Testis (tissue), 3 donors: Measurements from ENCODE around the gene ALAS1. TPM values are rescaled to one million over a fixed set of nuclear protein-coding genes. Genes with fewer than 3 reads are reported as not detected.

Experiments used
- DNase-seq: peaks from one replicate; pipeline ENCODE4 v3.0.0-alpha.2; 2019
- H3K27ac ChIP-seq, 2 donors: fragments of 200-600 bp; sonication (generic); one replicate each; pipeline ENCODE4 v1.5.1; 2019
- H3K27me3 ChIP-seq: fragments of 200-600 bp; sonication (generic); one replicate; pipeline ENCODE4 v1.5.1; 2019
- H3K36me3 ChIP-seq: fragments of 200-600 bp; sonication (generic); one replicate; pipeline ENCODE4 v1.5.1; 2017; ENCODE audit warnings: low read depth; ENCODE audit errors: missing control alignments
- H3K4me1 ChIP-seq: fragments of 200-600 bp; sonication (generic); one replicate; pipeline ENCODE4 v1.5.1; 2019
- H3K4me3 ChIP-seq, 2 donors: fragments of 200-600 bp; sonication (generic); one replicate each; pipeline ENCODE4 v1.5.1; 2017 to 2019
- H3K9me3 ChIP-seq: fragments of 200-600 bp; sonication (generic); one replicate; pipeline ENCODE4 v1.5.1; 2017
- CTCF ChIP-seq, 3 experiments: fragments of 450-650 bp in 2 of 3; fragments of 200-600 bp in 1 of 3; sonication (generic) in 1 of 3; IDR thresholded peaks; one replicate each; pipeline ENCODE4 v1.5.1; 2016 to 2019; ENCODE audit warnings: antibody characterized with exemption in 3 of 3, mild to moderate bottlenecking in 2 of 3, moderate library complexity in 1 of 3
- POLR2A ChIP-seq: fragments of 450-650 bp; IDR thresholded peaks from one replicate; pipeline ENCODE4 v1.6.1; 2017; ENCODE audit warnings: antibody characterized with exemption, mild to moderate bottlenecking, moderate library complexity
- WGBS, 2 donors: methylation state at CpG; one replicate each; pipeline ENCODE4 v1.1.5; 2018; 5-methylcytosine and 5-hydroxymethylcytosine counted together
- intact Hi-C: fragments of 100-400 bp; cut with DNase I; formaldehyde crosslinking; loops from one replicate; pipeline ENCODE4 v1.15.1; 2023; ENCODE audit warnings: low total_unique reads
- polyA plus RNA-seq: library from polyadenylated mRNA; stranded (reverse); fragments of 350-450 nt; fragmentation: Illumina TruSeq; extraction: RNeasy Lipid Tissue Mini Kit (QIAGEN cat#74804); gene quantifications from one replicate; pipeline ENCODE4 v1.2.3, GENCODE V29; 2014; ENCODE audit warnings: low read depth, low replicate concordance; ENCODE audit not compliant: insufficient read depth
- total RNA-seq, 2 donors: library from RNA; depleted of rRNA; stranded (reverse); fragments of >200 nt; gene quantifications; one replicate each; pipeline ENCODE4 v1.2.3, GENCODE V29; 2016

The ALAS1 gene
- total and polyA plus RNA-seq, 3 donors from 2014 or later: 49.9 to 54.2 (median 51.4) TPM

DNA sequence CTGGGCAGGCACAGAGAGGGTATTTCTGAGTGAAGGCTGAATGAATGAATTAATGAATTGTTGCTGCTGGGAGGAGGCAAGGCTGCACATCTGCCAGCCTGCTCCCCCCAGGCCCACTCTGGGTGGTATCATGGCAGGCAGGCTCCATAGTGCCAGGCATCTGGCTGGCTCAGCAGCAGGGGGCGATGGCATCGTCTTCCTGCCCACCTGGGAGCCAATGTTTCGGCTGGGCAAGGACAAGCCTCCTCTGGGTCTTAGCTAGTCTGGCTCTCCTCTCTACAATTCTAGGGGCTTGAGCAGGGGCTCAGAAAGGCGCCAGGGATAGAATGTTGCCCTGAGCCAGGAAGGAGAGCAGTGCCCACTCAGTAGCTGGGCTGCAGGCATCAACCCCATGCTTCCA, 29.2 kb downstream of the ALAS1 start:
- no peaks in the 10 kb centered on the region for H3K27me3 ChIP-seq
- no peak for DNase-seq
- H3K4me3 ChIP-seq: no peak overlapping the region
- H3K36me3 ChIP-seq: no peaks in the 10 kb centered on the region
- no peaks in the 10 kb centered on the region for H3K9me3 ChIP-seq
- H3K27ac ChIP-seq: no peak overlapping the region
- TF ChIP-seq CTCF (IDR thresholded peaks at IDR 0.05) (no peak), POLR2A (no peak)
- intact Hi-C loops: no loop called here
- WGBS, 2 donors: 85 to 88% methylated on average over 3 to 4 of the region's 4 CpGs
- peaks cover 4% of the 10 kb centered on the region for H3K4me1 ChIP-seq

DNA sequence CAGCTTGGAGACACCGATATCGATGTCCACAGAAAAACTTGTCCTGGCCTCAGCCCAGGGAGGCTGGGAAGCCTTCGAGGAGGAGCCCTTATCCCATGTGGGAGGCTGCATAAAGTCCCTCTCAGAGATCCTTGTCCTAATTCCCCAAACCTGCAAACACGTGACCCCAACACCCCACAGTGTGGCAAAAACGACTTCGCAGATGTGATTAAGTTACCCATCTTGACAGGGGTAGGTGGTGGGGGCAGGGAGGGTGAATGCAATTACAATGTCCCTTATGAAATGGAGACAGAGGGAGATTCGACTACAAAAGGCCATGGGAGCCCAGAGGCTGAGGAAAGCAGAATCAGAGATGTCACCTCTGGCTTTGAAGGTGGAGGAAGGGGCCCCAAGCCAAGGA, 29.8 kb downstream of the ALAS1 start:
- intact Hi-C loops: no loop called here
- Histone ChIP-seq H3K27ac (no peak overlapping the region), H3K4me3 (no peak overlapping the region), H3K9me3 (no peaks in the 10 kb centered on the region), H3K4me1 (no peaks in the 10 kb centered on the region), H3K36me3 (no peaks in the 10 kb centered on the region), H3K27me3 (no peaks in the 10 kb centered on the region)
- no peak for DNase-seq
- TF ChIP-seq POLR2A: no peak
- TF ChIP-seq CTCF (IDR thresholded peaks at IDR 0.05): no peak
- 62 to 72% methylated on average over 7 of the region's 7 CpGs for WGBS, 2 donors

- no peak for DNase-seq
- Histone ChIP-seq H3K4me1 (no peaks in the 10 kb centered on the region), H3K9me3 (no peaks in the 10 kb centered on the region), H3K4me3 (no peak overlapping the region), H3K27me3 (no peaks in the 10 kb centered on the region), H3K27ac (no peak overlapping the region), H3K36me3 (no peaks in the 10 kb centered on the region)
- TF ChIP-seq POLR2A (no peak), CTCF (IDR thresholded peaks at IDR 0.05) (no peak)
- intact Hi-C loops: no loop called here
- 76 to 78% methylated on average over 3 to 10 of the region's 10 CpGs for WGBS, 2 donors
Measured at GRCh38 chr3:52228266-52228665, 30.3 kb downstream of the ALAS1 start.

GRCh38 chr3:52228751-52229291, 30.9 kb downstream of the ALAS1 start:
- no peak for DNase-seq
- Histone ChIP-seq H3K4me3 (no peak overlapping the region), H3K36me3 (no peaks in the 10 kb centered on the region), H3K27ac (no peak overlapping the region), H3K4me1 (no peaks in the 10 kb centered on the region), H3K9me3 (no peaks in the 10 kb centered on the region), H3K27me3 (no peaks in the 10 kb centered on the region)
- intact Hi-C loops: no loop called here
- TF ChIP-seq CTCF (IDR thresholded peaks at IDR 0.05): no peak
- TF ChIP-seq POLR2A: no peak
- WGBS, 2 donors: 88% methylated on average over 18 to 21 of the region's 21 CpGs

DNA sequence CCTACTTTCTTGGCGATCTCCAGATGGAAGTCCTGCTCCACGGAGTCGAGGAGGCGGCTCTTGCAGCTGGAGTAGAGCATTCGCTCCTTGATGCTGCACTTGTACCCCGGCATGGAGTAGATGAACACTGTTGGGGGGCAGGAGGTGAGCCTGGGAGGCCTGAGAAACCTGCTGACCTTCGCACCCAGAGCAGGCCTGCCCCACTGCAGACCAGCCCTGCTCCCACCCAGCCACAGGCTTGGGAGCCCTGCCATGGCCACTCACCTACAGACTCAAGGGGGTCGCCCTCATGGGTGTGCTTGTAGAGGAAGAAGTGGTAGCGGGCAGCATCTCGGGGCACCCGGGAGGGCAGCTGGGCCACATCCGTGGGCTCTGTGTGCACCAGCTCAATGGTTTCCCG, 31.7 kb downstream of the ALAS1 start:
- no peak for DNase-seq
- 89 to 97% methylated on average over 7 to 13 of the region's 13 CpGs for WGBS, 2 donors

More for the DNA sequence above, 31.7 kb downstream of the ALAS1 start:
- Histone ChIP-seq H3K27ac (no peak overlapping the region), H3K9me3 (no peaks in the 10 kb centered on the region), H3K36me3 (no peaks in the 10 kb centered on the region), H3K4me3 (no peak overlapping the region), H3K4me1 (no peaks in the 10 kb centered on the region), H3K27me3 (no peaks in the 10 kb centered on the region)
- intact Hi-C loops: no loop called here
- TF ChIP-seq POLR2A: no peak
- TF ChIP-seq CTCF (IDR thresholded peaks at IDR 0.05): no peak
